ENCODE results near the gene E2F2. TPM values are rescaled to one million over a fixed set of nuclear protein-coding genes. Genes with fewer than 3 reads are reported as not detected.
A peak's percentile ranks its signal among the peaks of the same experiment; 100 is the strongest.

Gene E2F2
- polyA plus RNA-seq, 4 donors, result 4.2 to 6.1 (median 5.0) TPM

GRCh38 chr1:23563755-23564374 is 32.8 kb upstream of the E2F2 start:
- DNase-seq (ENCODE audit: low read depth in 4 of 4, low spot score in 2 of 4), result no peak

- no peak for DNase-seq (ENCODE audit: low read depth in 4 of 4, low spot score in 2 of 4)
Observed at GRCh38 chr1:23563003-23563402, 32.0 kb upstream of the E2F2 start.

GRCh38 chr1:23562137-23562876 is 31.3 kb upstream of the E2F2 start:
- peak in 3 of 4 donors; percentile 95 to 97 (median 96) for DNase-seq (ENCODE audit: low read depth in 4 of 4, low spot score in 2 of 4)

GRCh38 chr1:23561813-23562100 is 30.7 kb upstream of the E2F2 start:
- DNase-seq (ENCODE audit: low read depth in 4 of 4, low spot score in 2 of 4), result no peak

GRCh38 chr1:23561076-23561812 is 30.2 kb upstream of the E2F2 start:
- DNase-seq (ENCODE audit: low read depth in 4 of 4, low spot score in 2 of 4), result no peak

GRCh38 chr1:23559985-23560741 is 29.1 kb upstream of the E2F2 start:
- DNase-seq (ENCODE audit: low read depth in 4 of 4, low spot score in 2 of 4), result no peak

- DNase-seq (ENCODE audit: low read depth in 4 of 4, low spot score in 2 of 4), result peak in 3 of 4 donors; percentile 93 to 95 (median 95)
Observed at GRCh38 chr1:23559136-23559984, 28.3 kb upstream of the E2F2 start, which contains the start of gene ID3. Gene ID3 (minus strand): TSS chr1:23559501. CDS start chr1:23559426, 75 bp downstream.

- DNase-seq (ENCODE audit: low read depth in 4 of 4, low spot score in 2 of 4), result no peak
Observed at GRCh38 chr1:23558872-23559135, 27.8 kb upstream of the E2F2 start.

GRCh38 chr1:23558140-23558871 is 27.3 kb upstream of the E2F2 start:
- no peak for DNase-seq (ENCODE audit: low read depth in 4 of 4, low spot score in 2 of 4)

- no peak for DNase-seq (ENCODE audit: low read depth in 4 of 4, low spot score in 2 of 4)
Observed at GRCh38 chr1:23557471-23558124, 26.6 kb upstream of the E2F2 start.

GRCh38 chr1:23556635-23557470 is 25.8 kb upstream of the E2F2 start:
- DNase-seq (ENCODE audit: low read depth in 4 of 4, low spot score in 2 of 4), result no peak

GRCh38 chr1:23555986-23556634 is 25.1 kb upstream of the E2F2 start:
- no peak for DNase-seq (ENCODE audit: low read depth in 4 of 4, low spot score in 2 of 4)

GRCh38 chr1:23555270-23555985 is 24.4 kb upstream of the E2F2 start:
- DNase-seq (ENCODE audit: low read depth in 4 of 4, low spot score in 2 of 4), result no peak

- no peak for DNase-seq (ENCODE audit: low read depth in 4 of 4, low spot score in 2 of 4)
Observed at GRCh38 chr1:23554481-23555269, 23.6 kb upstream of the E2F2 start.

GRCh38 chr1:23554127-23554480 is 23.1 kb upstream of the E2F2 start:
- no peak for DNase-seq (ENCODE audit: low read depth in 4 of 4, low spot score in 2 of 4)

Data from left renal cortex interstitium (tissue), 4 donors.